B cell (primary cell): ENCODE results near the gene MMS22L. TPM values are rescaled to one million over a fixed set of nuclear protein-coding genes. Genes with fewer than 3 reads are reported as not detected.
A peak's percentile ranks its signal among the peaks of the same experiment; 100 is the strongest.

Experiments used
- ATAC-seq: fragments of 200-7000 bp; cut with Tn5 transposase; one replicate; pipeline ENCODE4 v1.10.0; 2021; ENCODE audit warnings: low read depth, mild to moderate bottlenecking, moderate number of reproducible peaks, moderate library complexity
- CTCF ChIA-PET: fragments of 350-600 bp; sonication (Branson Sonifier 250); formaldehyde crosslinking; loops from one replicate; lab custom pipeline; 2021; ENCODE audit warnings: antibody characterized with exemption, inconsistent platforms; lab: Charles Lee
- POLR2A ChIA-PET: fragments of 350-600 bp; sonication (Branson Sonifier 250); formaldehyde crosslinking; loops from one replicate; lab custom pipeline; 2021; ENCODE audit warnings: antibody characterized with exemption; lab: Charles Lee
- DNase-seq: peaks from one replicate; pipeline ENCODE4 v3.0.0; 2013
- H2AFZ ChIP-seq: 2 replicates; pipeline ENCODE4 v1.6.1; 2012; ENCODE audit warnings: mild to moderate bottlenecking, low read depth, low read length; ENCODE audit not compliant: insufficient read depth, poor library complexity, severe bottlenecking
- H3K27ac ChIP-seq, 2 donors: 1 replicate in 1 of 2; 2 replicates in 1 of 2; pipeline ENCODE4 v1.5.1; 2012 to 2013; ENCODE audit warnings: low read length in 2 of 2, mild to moderate bottlenecking in 2 of 2, moderate library complexity in 1 of 2
- H3K27me3 ChIP-seq, 4 experiments: fragments of 200-600 bp in 1 of 4; sonication (generic) in 1 of 4; replicated peaks in 1 of 4; 1 replicate in 2 of 4; 2 replicates in 2 of 4; pipeline versions ENCODE4 v1.6.1 to v1.7.0; 2013 to 2016; ENCODE audit warnings: low read length in 3 of 4, mild to moderate bottlenecking in 2 of 4, mixed read lengths in 1 of 4, moderate library complexity in 1 of 4; ENCODE audit not compliant: insufficient read depth in 4 of 4, control insufficient read depth in 3 of 4; ENCODE audit errors: control extremely low read depth in 1 of 4
- H3K36me3 ChIP-seq, 2 experiments: replicated peaks in 1 of 2; 1 replicate in 1 of 2; 2 replicates in 1 of 2; pipeline versions ENCODE4 v1.6.1 to v1.7.1; 2013; ENCODE audit warnings: low read length in 1 of 2; ENCODE audit not compliant: insufficient read depth in 2 of 2, control insufficient read depth in 1 of 2; ENCODE audit errors: control extremely low read depth in 1 of 2, extremely low read depth in 1 of 2
- H3K4me1 ChIP-seq, 2 donors: fragments of 200-600 bp in 1 of 2; sonication (generic) in 1 of 2; 1 replicate in 1 of 2; 2 replicates in 1 of 2; pipeline versions ENCODE4 v1.5.1 to v1.6.1; 2013 to 2017; ENCODE audit warnings: low read length in 2 of 2; ENCODE audit not compliant: control insufficient read depth in 2 of 2, insufficient read depth in 2 of 2
- H3K4me2 ChIP-seq: replicated peaks from 2 replicates; pipeline ENCODE3; 2012; ENCODE audit warnings: mild to moderate bottlenecking, low read depth, low read length; ENCODE audit not compliant: poor library complexity, severe bottlenecking
- H3K4me3 ChIP-seq, 5 experiments: fragments of 200-600 bp in 1 of 5; sonication (generic) in 1 of 5; 1 replicate in 3 of 5; 2 replicates in 2 of 5; pipeline versions ENCODE4 v1.5.1 to v1.7.0; 2011 to 2016; ENCODE audit warnings: low read length in 4 of 5, mild to moderate bottlenecking in 4 of 5, low read depth in 2 of 5, control low read depth in 1 of 5, moderate library complexity in 1 of 5; ENCODE audit not compliant: insufficient read depth in 1 of 5; ENCODE audit errors: control extremely low read depth in 1 of 5, extremely low read depth in 1 of 5
- H3K79me2 ChIP-seq: fragments of 200-600 bp; sonication (generic); one replicate; pipeline ENCODE4 v1.6.0; 2016; ENCODE audit warnings: low read length; ENCODE audit not compliant: control insufficient read depth, insufficient read depth
- H3K9ac ChIP-seq: fragments of 200-600 bp; sonication (generic); 2 replicates; pipeline ENCODE4 v1.6.1; 2017; ENCODE audit warnings: mild to moderate bottlenecking, low read length, moderate library complexity
- H3K9me3 ChIP-seq, 3 donors: one replicate each; pipeline versions ENCODE4 v1.6.1 to v1.7.1; 2013; ENCODE audit warnings: low read length in 2 of 3; ENCODE audit not compliant: control insufficient read depth in 2 of 3, insufficient read depth in 1 of 3; ENCODE audit errors: control extremely low read depth in 1 of 3
- H4K20me1 ChIP-seq: 2 replicates; pipeline ENCODE4 v1.6.0; 2012; ENCODE audit warnings: mild to moderate bottlenecking, low read length; ENCODE audit not compliant: insufficient read depth, control insufficient read depth, poor library complexity, severe bottlenecking
- H3K27ac Mint-ChIP-seq: one replicate; pipeline ENCODE4 v1.8.0; 2021; ENCODE audit warnings: mixed read lengths
- H3K27me3 Mint-ChIP-seq: one replicate; pipeline ENCODE4 v1.8.0; 2021; ENCODE audit warnings: mixed read lengths
- H3K4me1 Mint-ChIP-seq: one replicate; pipeline ENCODE4 v1.8.0; 2021; ENCODE audit warnings: mixed read lengths
- H3K4me3 Mint-ChIP-seq: one replicate; pipeline ENCODE4 v1.8.0; 2021; ENCODE audit warnings: mixed read lengths
- H3K9me3 Mint-ChIP-seq: one replicate; pipeline ENCODE4 v1.8.0; 2022; ENCODE audit warnings: mixed read lengths; ENCODE audit not compliant: insufficient read depth
- CTCF ChIP-seq: fragments of 200-600 bp; IDR thresholded peaks from one replicate; pipeline ENCODE4 v1.8.0; 2022; ENCODE audit warnings: antibody characterized with exemption, mild to moderate bottlenecking
- EZH2 ChIP-seq: IDR thresholded peaks from 2 replicates; pipeline ENCODE4 v1.6.1; 2012; ENCODE audit warnings: borderline replicate concordance, low read depth, mild to moderate bottlenecking, moderate library complexity, low read length; ENCODE audit not compliant: insufficient read depth, poor library complexity, severe bottlenecking
- WGBS: methylation state at CpG from one replicate; pipeline ENCODE4 v1.1.5; 2013; ENCODE audit warnings: missing lambda C conversion rate; ENCODE audit not compliant: insufficient coverage; 5-methylcytosine and 5-hydroxymethylcytosine counted together
- intact Hi-C: fragments of 100-400 bp; cut with micrococcal nuclease; formaldehyde crosslinking; loops from one replicate; pipeline ENCODE4 v1.10.0; 2022
- polyA plus RNA-seq: library from polyadenylated mRNA; depleted of rRNA; stranded (reverse); fragments of >200 nt; gene quantifications from 2 replicates; pipeline ENCODE4 v1.2.3, GENCODE V29; 2012
- total RNA-seq, 2 donors: library from RNA; stranded (reverse); fragments of 120-200 nt in 1 of 2; gene quantifications; 1 replicate in 1 of 2; 2 replicates in 1 of 2; pipeline versions ENCODE4 v1.2.3 to v1.2.4, GENCODE V29; 2013 to 2022

Gene MMS22L
- total and polyA plus RNA-seq, 2 donors (not counting 1 experiment from before 2014, with no cell fraction given): 3.2 to 20.5 TPM

- H3K27me3 Mint-ChIP-seq: no peaks in the 10 kb centered on the region
- H3K4me1 ChIP-seq: peaks cover 9 to 10% of the 10 kb centered on the region in 2 donors
- peaks cover 0 to 2% of the 10 kb centered on the region in 2 experiments for H3K36me3 ChIP-seq
- no peaks in the 10 kb centered on the region for H3K9me3 Mint-ChIP-seq
- H3K27ac ChIP-seq: peak overlapping the region in 1 of 2 donors; percentile 44
- TF ChIP-seq CTCF (no peak), EZH2 (no peak)
- peak overlapping the region; percentile 72 for H3K4me2 ChIP-seq
- peak overlapping the region; percentile 97 for H3K4me3 Mint-ChIP-seq
- peak overlapping the region; percentile 68 to 93 (median 88) for H3K4me3 ChIP-seq
- H4K20me1 ChIP-seq: no peaks in the 10 kb centered on the region
- CTCF ChIA-PET: no interaction called here
- ATAC-seq (no peak), DNase-seq (no peak)
- H3K27ac Mint-ChIP-seq: peak overlapping the region; percentile 91
- peak overlapping the region; percentile 72 for H3K9ac ChIP-seq
- POLR2A ChIA-PET: interaction anchor here (0.6 kb wide), 1 partner anchor 358 kb away, joined by 3 read pairs; the partner anchor contains the start of gene KLHL32
- intact Hi-C loops: loop anchor here (2.0 to 5.0 kb wide), 3 partner anchors 760 to 1705 kb away; partner anchors contain the start of genes FBXL4, MANEA and UFL1
- H3K9me3 ChIP-seq: no peaks in the 10 kb centered on the region
- peaks cover 21% of the 10 kb centered on the region for H3K4me1 Mint-ChIP-seq
- WGBS: 3% methylated on average over 6 of the region's 13 CpGs
- no peaks in the 10 kb centered on the region for H3K79me2 ChIP-seq
- peak overlapping the region; percentile 96 for H2AFZ ChIP-seq
- no peaks in the 10 kb centered on the region for H3K27me3 ChIP-seq
These were observed 734 bp downstream of the MMS22L start for GRCh38 chr6:97282238-97282725.

- intact Hi-C loops: loop anchor here (5.0 kb wide), 2 partner anchors 758 to 1667 kb away; partner anchors contain the start of genes FBXL4 and UFL1
- Histone ChIP-seq H4K20me1 (no peaks in the 10 kb centered on the region), H3K79me2 (no peaks in the 10 kb centered on the region), H3K36me3 (peaks cover 0 to 8% of the 10 kb centered on the region in 2 experiments), H3K9me3 (no peaks in the 10 kb centered on the region), H3K4me3 (no peak overlapping the region), H2AFZ (no peak overlapping the region), H3K27ac (no peak overlapping the region), H3K4me2 (no peak overlapping the region), H3K9ac (no peak overlapping the region), H3K4me1 (peaks cover 9 to 10% of the 10 kb centered on the region in 2 donors), H3K27me3 (no peaks in the 10 kb centered on the region)
- Mint-ChIP-seq H3K27ac (no peak overlapping the region), H3K4me1 (peaks cover 21% of the 10 kb centered on the region), H3K27me3 (no peaks in the 10 kb centered on the region), H3K4me3 (no peak overlapping the region), H3K9me3 (no peaks in the 10 kb centered on the region)
- no CpG with 5 or more reads among the region's 1 CpG for WGBS
- TF ChIP-seq EZH2 (no peak), CTCF (no peak)
- CTCF ChIA-PET: no interaction called here
- no peak for ATAC-seq
- DNase-seq: no peak
- POLR2A ChIA-PET: no interaction called here
These were observed 2.2 kb downstream of the MMS22L start for GRCh38 chr6:97280766-97281165.
